NK-92 treated with Interleukin-12 subunit alpha and Interleukin-12 subunit beta, amount 100 ng/mL, for 24 hours (cell line): ENCODE data around the gene SSC5D.
"Not testable (repeated sequence)": the region's sequence is repeated elsewhere in the genome, so short reads cannot be mapped to it uniquely, and the experiment has no call there.

Experiments
- DNase-seq: peaks from one replicate; lab custom pipeline; 2025; lab: John Stamatoyannopoulos, UW

Gene SSC5D

GRCh38 chr19:55486971-55487923, 989 bp upstream of the SSC5D start:
- DNase-seq: no peak

- DNase-seq: no peak
These were observed 912 bp downstream of the SSC5D start for GRCh38 chr19:55488986-55489710.

- DNase-seq: no peak
These were observed 1.7 kb downstream of the SSC5D start for GRCh38 chr19:55489711-55490477.

- no peak for DNase-seq
These were observed 2.5 kb downstream of the SSC5D start for GRCh38 chr19:55490478-55491432.

GRCh38 chr19:55491546-55492360, 3.5 kb downstream of the SSC5D start:
- DNase-seq: no peak

- no peak for DNase-seq
These were observed 4.2 kb downstream of the SSC5D start for GRCh38 chr19:55492362-55492944.

- DNase-seq: no peak
These were observed 4.9 kb downstream of the SSC5D start for GRCh38 chr19:55493052-55493644.

GRCh38 chr19:55493645-55494171, 5.5 kb downstream of the SSC5D start:
- no peak for DNase-seq

- no peak for DNase-seq
These were observed 6.0 kb downstream of the SSC5D start for GRCh38 chr19:55494172-55494761.

GRCh38 chr19:55495646-55496349, 7.6 kb downstream of the SSC5D start:
- DNase-seq: no peak

- not testable (repeated sequence) for DNase-seq
These were observed 8.6 kb downstream of the SSC5D start for GRCh38 chr19:55496820-55497219.

GRCh38 chr19:55497763-55498162, 9.5 kb downstream of the SSC5D start:
- no peak for DNase-seq

GRCh38 chr19:55498246-55498840, 10.1 kb downstream of the SSC5D start:
- DNase-seq: no peak

- no peak for DNase-seq
These were observed 12.2 kb downstream of the SSC5D start for GRCh38 chr19:55500368-55500952.

GRCh38 chr19:55502197-55502952, 14.1 kb downstream of the SSC5D start:
- no peak for DNase-seq

- no peak for DNase-seq
These were observed 14.9 kb downstream of the SSC5D start for GRCh38 chr19:55503157-55503501.
